GM18517 (cell line): ENCODE measurements around the gene GJD2.

ENCODE experiments used
- ATAC-seq: cut with Tn5 transposase; IDR thresholded peaks from one replicate; pipeline ENCODE4 v1.9.1; 2021; ENCODE audit warnings: mild to moderate bottlenecking, moderate library complexity; ENCODE audit not compliant: unreplicated experiment

GJD2 gene

GRCh38 chr15:34773917-34774316 is 19.1 kb upstream of the GJD2 start:
- no peak for ATAC-seq

GRCh38 chr15:34773013-34773412 is 18.2 kb upstream of the GJD2 start:
- no peak for ATAC-seq

GRCh38 chr15:34772312-34772711 is 17.5 kb upstream of the GJD2 start:
- no peak for ATAC-seq

GRCh38 chr15:34769711-34770110 is 14.9 kb upstream of the GJD2 start:
- ATAC-seq, result no peak

GRCh38 chr15:34768530-34768929 is 13.7 kb upstream of the GJD2 start:
- no peak for ATAC-seq

GRCh38 chr15:34765741-34766140 is 10.9 kb upstream of the GJD2 start:
- no peak for ATAC-seq

GRCh38 chr15:34760909-34761308 is 6.1 kb upstream of the GJD2 start:
- no peak for ATAC-seq

GRCh38 chr15:34759992-34760391 is 5.2 kb upstream of the GJD2 start:
- no peak for ATAC-seq

GRCh38 chr15:34759347-34759746 is 4.5 kb upstream of the GJD2 start:
- no peak for ATAC-seq

- ATAC-seq, result no peak
Observed at GRCh38 chr15:34757262-34757661, 2.5 kb upstream of the GJD2 start.

GRCh38 chr15:34755419-34755773 is 598 bp upstream of the GJD2 start:
- ATAC-seq, result no peak

GRCh38 chr15:34754171-34754601 is 612 bp downstream of the GJD2 start:
- no peak for ATAC-seq

- no peak for ATAC-seq
Observed at GRCh38 chr15:34753236-34753894, 1.4 kb downstream of the GJD2 start.

GRCh38 chr15:34749691-34750090 is 5.1 kb downstream of the GJD2 start:
- ATAC-seq, result no peak

GRCh38 chr15:34739346-34739745 is 15.5 kb downstream of the GJD2 start:
- no peak for ATAC-seq

GRCh38 chr15:34738002-34738401 is 16.8 kb downstream of the GJD2 start:
- ATAC-seq, result no peak

GRCh38 chr15:34737477-34737876 is 17.3 kb downstream of the GJD2 start:
- ATAC-seq, result no peak

GRCh38 chr15:34734303-34734702 is 20.5 kb downstream of the GJD2 start:
- no peak for ATAC-seq

- ATAC-seq, result no peak
Observed at GRCh38 chr15:34733621-34734020, 21.2 kb downstream of the GJD2 start.

GRCh38 chr15:34732430-34732829 is 22.4 kb downstream of the GJD2 start:
- no peak for ATAC-seq

GRCh38 chr15:34730701-34731100 is 24.1 kb downstream of the GJD2 start:
- no peak for ATAC-seq

- no peak for ATAC-seq
Observed at GRCh38 chr15:34729886-34730285, 24.9 kb downstream of the GJD2 start.

- no peak for ATAC-seq
Observed at GRCh38 chr15:34729056-34729455, 25.7 kb downstream of the GJD2 start.
